SK-N-SH treated with all-trans-retinoic acid at 6 μM for 48 hours (cell line): ENCODE data around the gene PABPN1L.

Experiments
- ARNTL ChIP-seq: fragments of 450-650 bp; formaldehyde crosslinking; IDR thresholded peaks from 2 replicates; pipeline ENCODE4 v1.5.0; 2020; ENCODE audit warnings: low read depth, mild to moderate bottlenecking, moderate library complexity, borderline replicate concordance
- ESRRG ChIP-seq: fragments of 250-450 bp; sonication (Bioruptor Pico); IDR thresholded peaks from 2 replicates; pipeline ENCODE4 v1.6.1; 2021; ENCODE audit warnings: mild to moderate bottlenecking
- GLIS3 ChIP-seq: fragments of 250-450 bp; sonication (Bioruptor Pico); IDR thresholded peaks from 2 replicates; pipeline ENCODE4 v1.5.0; 2020; ENCODE audit warnings: mild to moderate bottlenecking, moderate library complexity
- PPARA ChIP-seq: fragments of 250-450 bp; sonication (Bioruptor Pico); IDR thresholded peaks from 2 replicates; pipeline ENCODE4 v1.5.0; 2020; ENCODE audit warnings: mild to moderate bottlenecking, borderline replicate concordance
- RARB ChIP-seq: fragments of 250-450 bp; sonication (Bioruptor Pico); IDR thresholded peaks from 2 replicates; pipeline ENCODE4 v1.8.0; 2021; ENCODE audit warnings: mild to moderate bottlenecking, moderate library complexity
- SNAI2 ChIP-seq: fragments of 250-450 bp; sonication (Bioruptor Pico); IDR thresholded peaks from 2 replicates; pipeline ENCODE4 v1.5.0; 2020; ENCODE audit warnings: mild to moderate bottlenecking, moderate library complexity
- TCF4 ChIP-seq: fragments of 250-450 bp; sonication (Bioruptor Pico); IDR thresholded peaks from 2 replicates; pipeline ENCODE4 v1.8.0; 2021; ENCODE audit warnings: mild to moderate bottlenecking, moderate library complexity, borderline replicate concordance
- ZFP3 ChIP-seq: fragments of 250-450 bp; sonication (Bioruptor Pico); IDR thresholded peaks from 2 replicates; pipeline ENCODE4 v1.5.0; 2020; ENCODE audit warnings: mild to moderate bottlenecking, moderate library complexity
- TF ChIP-seq, protein P1 (sequence below): fragments of 250-450 bp; sonication (Bioruptor Pico); IDR thresholded peaks from 2 replicates; pipeline ENCODE4 v1.8.0; 2020; ENCODE audit warnings: mild to moderate bottlenecking, moderate library complexity, borderline replicate concordance
- TF ChIP-seq, protein P2 (sequence below): fragments of 250-450 bp; sonication (Bioruptor Pico); IDR thresholded peaks from 2 replicates; pipeline ENCODE4 v1.5.1; 2021; ENCODE audit warnings: mild to moderate bottlenecking, moderate library complexity

DNA sequence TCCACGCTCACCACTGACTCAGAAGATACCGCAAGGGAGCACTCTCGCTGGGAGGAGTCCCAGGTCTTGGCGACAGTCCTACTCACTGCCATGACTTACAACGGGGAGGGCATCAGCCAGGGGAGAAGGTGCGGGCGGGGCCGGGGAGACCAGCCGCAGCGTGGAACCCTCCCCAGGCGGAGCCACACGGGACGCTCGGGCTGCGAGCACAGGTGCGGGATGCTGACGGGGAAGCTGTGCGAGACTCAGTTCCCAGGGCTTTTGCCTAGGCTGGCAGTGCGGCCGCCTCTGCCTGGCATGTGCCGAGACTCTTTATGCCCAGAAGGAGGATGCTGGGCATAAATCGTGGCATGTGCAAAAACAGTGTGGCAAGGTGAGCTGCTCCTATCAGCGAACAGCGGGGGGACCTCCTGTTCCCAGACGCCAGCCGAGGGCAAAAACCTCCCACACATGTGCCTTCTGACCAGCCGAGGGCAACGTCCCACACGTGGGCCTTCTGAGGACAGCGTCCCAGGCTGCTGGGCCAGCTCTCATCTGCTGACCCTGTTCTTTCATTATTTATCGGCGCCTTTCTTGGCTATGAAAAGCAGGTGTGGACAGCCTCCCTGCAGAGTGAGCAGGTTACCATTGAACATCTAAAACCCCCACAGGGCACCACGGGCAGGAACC, 15.8 kb downstream of the PABPN1L start:
- TF ChIP-seq, protein P1, sequence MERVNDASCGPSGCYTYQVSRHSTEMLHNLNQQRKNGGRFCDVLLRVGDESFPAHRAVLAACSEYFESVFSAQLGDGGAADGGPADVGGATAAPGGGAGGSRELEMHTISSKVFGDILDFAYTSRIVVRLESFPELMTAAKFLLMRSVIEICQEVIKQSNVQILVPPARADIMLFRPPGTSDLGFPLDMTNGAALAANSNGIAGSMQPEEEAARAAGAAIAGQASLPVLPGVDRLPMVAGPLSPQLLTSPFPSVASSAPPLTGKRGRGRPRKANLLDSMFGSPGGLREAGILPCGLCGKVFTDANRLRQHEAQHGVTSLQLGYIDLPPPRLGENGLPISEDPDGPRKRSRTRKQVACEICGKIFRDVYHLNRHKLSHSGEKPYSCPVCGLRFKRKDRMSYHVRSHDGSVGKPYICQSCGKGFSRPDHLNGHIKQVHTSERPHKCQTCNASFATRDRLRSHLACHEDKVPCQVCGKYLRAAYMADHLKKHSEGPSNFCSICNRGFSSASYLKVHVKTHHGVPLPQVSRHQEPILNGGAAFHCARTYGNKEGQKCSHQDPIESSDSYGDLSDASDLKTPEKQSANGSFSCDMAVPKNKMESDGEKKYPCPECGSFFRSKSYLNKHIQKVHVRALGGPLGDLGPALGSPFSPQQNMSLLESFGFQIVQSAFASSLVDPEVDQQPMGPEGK, result no peak
- TF ChIP-seq ESRRG (CRISPR knock-in tag), result no peak
- no peak for TF ChIP-seq ARNTL (CRISPR knock-in tag)
- no peak for TF ChIP-seq GLIS3 (CRISPR knock-in tag)
- TF ChIP-seq PPARA (CRISPR knock-in tag), result no peak
- TF ChIP-seq RARB (CRISPR knock-in tag), result no peak
- TF ChIP-seq ZFP3, result no peak
- no peak for TF ChIP-seq TCF4 (CRISPR knock-in tag)
- TF ChIP-seq, protein P2, sequence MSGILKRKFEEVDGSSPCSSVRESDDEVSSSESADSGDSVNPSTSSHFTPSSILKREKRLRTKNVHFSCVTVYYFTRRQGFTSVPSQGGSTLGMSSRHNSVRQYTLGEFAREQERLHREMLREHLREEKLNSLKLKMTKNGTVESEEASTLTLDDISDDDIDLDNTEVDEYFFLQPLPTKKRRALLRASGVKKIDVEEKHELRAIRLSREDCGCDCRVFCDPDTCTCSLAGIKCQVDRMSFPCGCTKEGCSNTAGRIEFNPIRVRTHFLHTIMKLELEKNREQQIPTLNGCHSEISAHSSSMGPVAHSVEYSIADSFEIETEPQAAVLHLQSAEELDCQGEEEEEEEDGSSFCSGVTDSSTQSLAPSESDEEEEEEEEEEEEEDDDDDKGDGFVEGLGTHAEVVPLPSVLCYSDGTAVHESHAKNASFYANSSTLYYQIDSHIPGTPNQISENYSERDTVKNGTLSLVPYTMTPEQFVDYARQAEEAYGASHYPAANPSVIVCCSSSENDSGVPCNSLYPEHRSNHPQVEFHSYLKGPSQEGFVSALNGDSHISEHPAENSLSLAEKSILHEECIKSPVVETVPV (CRISPR knock-in tag), result no peak
- no peak for TF ChIP-seq SNAI2 (CRISPR knock-in tag)
